Heart right ventricle (tissue), 16 donors: ENCODE data around the gene FRS2. TPM values are rescaled to one million over a fixed set of nuclear protein-coding genes. Genes with fewer than 3 reads are reported as not detected.

Experiments used
- ATAC-seq, 8 donors: fragments of 200-7000 bp; cut with Tn5 transposase; one replicate each; pipeline ENCODE4 v1.9.1; 2020; ENCODE audit warnings: mild to moderate bottlenecking in 8 of 8, moderate library complexity in 8 of 8, moderate number of reproducible peaks in 1 of 8
- DNase-seq, 2 donors: peaks; one replicate each; pipeline ENCODE4 v3.0.0-alpha.2; 2020
- H3K27ac ChIP-seq, 10 donors: fragments of 200-600 bp; sonication (generic) in 2 of 10; one replicate each; pipeline versions ENCODE4 v1.5.0 to v1.8.0; 2020 to 2022; ENCODE audit warnings: mild to moderate bottlenecking in 3 of 10
- H3K27me3 ChIP-seq, 7 donors: fragments of 200-600 bp; one replicate each; pipeline ENCODE4 v1.8.0; 2021 to 2022; ENCODE audit warnings: mild to moderate bottlenecking in 2 of 7
- H3K36me3 ChIP-seq, 9 donors: fragments of 200-600 bp; sonication (generic) in 1 of 9; one replicate each; pipeline versions ENCODE4 v1.5.0 to v1.8.0; 2020 to 2022; ENCODE audit warnings: mild to moderate bottlenecking in 2 of 9
- H3K4me1 ChIP-seq, 9 donors: fragments of 200-600 bp; sonication (generic) in 1 of 9; one replicate each; pipeline versions ENCODE4 v1.5.0 to v1.8.0; 2020 to 2022; ENCODE audit warnings: mild to moderate bottlenecking in 4 of 9
- H3K4me3 ChIP-seq, 10 donors: fragments of 200-600 bp; sonication (generic) in 2 of 10; one replicate each; pipeline versions ENCODE4 v1.5.0 to v1.8.0; 2020 to 2022; ENCODE audit warnings: mild to moderate bottlenecking in 7 of 10, moderate library complexity in 2 of 10
- H3K9me3 ChIP-seq, 11 donors: fragments of 200-600 bp in 10 of 11; sonication (generic) in 2 of 11; one replicate each; pipeline versions ENCODE4 v1.5.0 to v1.8.0; 2013 to 2022; ENCODE audit warnings: mild to moderate bottlenecking in 2 of 11, control low read depth in 1 of 11, moderate library complexity in 1 of 11
- CTCF ChIP-seq, 9 donors: fragments of 200-600 bp; sonication (generic) in 2 of 9; IDR thresholded peaks; one replicate each; pipeline versions ENCODE4 v1.5.0 to v1.8.0; 2021 to 2022; ENCODE audit warnings: antibody characterized with exemption in 9 of 9, mild to moderate bottlenecking in 5 of 9, moderate library complexity in 1 of 9
- WGBS, 2 donors: extraction: QIAGEN DNeasy Blood & Tissue Kit; methylation state at CpG; one replicate each; pipeline ENCODE4 v1.1.7; 2013; ENCODE audit warnings: inconsistent platforms in 1 of 2; 5-methylcytosine and 5-hydroxymethylcytosine counted together
- intact Hi-C, 10 donors: fragments of 100-400 bp; cut with DNase I; formaldehyde crosslinking; loops; one replicate each; pipeline versions ENCODE4 v1.11.1 to v1.14.2; 2022
- polyA plus RNA-seq, 2 donors: library from polyadenylated mRNA; stranded (reverse); fragments of 200-250 nt; gene quantifications; one replicate each; pipeline ENCODE4 v1.2.3, GENCODE V29; 2013
- total RNA-seq, 10 donors: library from RNA; stranded (reverse); fragmentation: NEBNext Ultra II Directional in 3 of 10; extraction: Animal tissue kit (Norgen Biotek cat#: 25700) in 3 of 10; gene quantifications; one replicate each; pipeline versions ENCODE4 v1.2.1 to v1.2.4, GENCODE V29; 2021 to 2023
- donor health status: Arrhythmogenic right ventricular cardiomyopathy.
- donor health status: ischemic (EF 13 %, LVEDD 7.1; RV severe dilation, severe dysfunction).
- donor health status: healthy with polysubstance abuse.
- donor health status: DM: no; HTN: yes; CAD: no.
- donor health status: DM: no; HTN: no; CAD: no.
- donor health status: ischemic (EF 25% LVEDD 6.9; RV normal size, moderate dysfunction).
- donor health status: ischemic (EF 25% LVEDD 5.7; RV mildly dilated, moderate dysfunction).
- donor health status: healthy.
- donor health status: DM: yes; HTN: yes; CAD: no.
- donor health status: Ischemic cardiomyopathy.
- donor health status: ischemic (EF 35%, LVEDD 5.7; RV mildly dilated, moderate dysfunction).
- donor health status: nonischemic (EF 11% LVEDD 7.7; RV severe dilation, severe dysfunction).
- donor health status: DM: yes; HTN: yes; CAD: no.
- donor health status: PGD.
- donor health status: ischemic (EF 29% LVEDD 5.4; RV normal size, mild dysfunction).
- donor health status: nonischemic (EF 23%, LVEDD 6.1; RV moderate dilation, normal function).

The FRS2 gene
- total and polyA plus RNA-seq, 12 donors: 2.9 to 26.0 (median 19.7) TPM

DNA sequence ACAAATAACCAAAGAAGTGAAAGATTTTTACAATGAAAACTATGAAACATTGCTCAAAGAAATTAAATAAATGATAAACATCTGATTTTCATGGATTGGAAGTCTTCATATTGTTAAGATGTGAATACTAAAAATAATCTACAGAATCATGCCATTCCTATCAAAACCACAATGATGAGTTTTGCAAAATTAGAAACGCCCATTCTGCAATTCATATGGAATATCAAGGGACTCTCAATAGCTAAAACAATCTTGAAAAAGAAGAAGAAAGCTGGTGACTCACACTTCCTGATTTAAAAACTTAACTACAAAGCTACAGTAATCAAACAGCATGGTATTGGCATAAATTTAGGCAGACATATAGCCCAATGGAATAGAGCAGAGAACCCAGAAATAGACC is 74.9 kb downstream of the FRS2 start:
- TF ChIP-seq CTCF (IDR thresholded peaks at IDR 0.05): no peak
- peaks cover 0 to 16% (median 0%) of the 10 kb centered on the region in 9 donors for H3K36me3 ChIP-seq
- intact Hi-C loops: no loop called here
- H3K4me1 ChIP-seq: no peaks in the 10 kb centered on the region
- 96 to 100% methylated on average over 1 of the region's 1 CpG for WGBS, 2 donors
- ATAC-seq (no peak), DNase-seq (no peak)
- H3K9me3 ChIP-seq: peaks cover 0 to 25% (median 0%) of the 10 kb centered on the region in 11 donors
- no peaks in the 10 kb centered on the region for H3K27me3 ChIP-seq
- H3K27ac ChIP-seq: no peak overlapping the region
- H3K4me3 ChIP-seq: no peak overlapping the region

- H3K27me3 ChIP-seq: no peaks in the 10 kb centered on the region
- intact Hi-C loops: no loop called here
- 96 to 98% methylated on average over 7 of the region's 7 CpGs for WGBS, 2 donors
- peaks cover 0 to 9% (median 0%) of the 10 kb centered on the region in 9 donors for H3K36me3 ChIP-seq
- TF ChIP-seq CTCF (IDR thresholded peaks at IDR 0.05): no peak
- no peak for DNase-seq
- H3K9me3 ChIP-seq: peaks cover 0 to 25% (median 0%) of the 10 kb centered on the region in 11 donors
- ATAC-seq: no peak
- no peaks in the 10 kb centered on the region for H3K4me1 ChIP-seq
- H3K4me3 ChIP-seq: no peak overlapping the region
- no peak overlapping the region for H3K27ac ChIP-seq
Observed at GRCh38 chr12:69546693-69547438, 76.7 kb downstream of the FRS2 start.

DNA sequence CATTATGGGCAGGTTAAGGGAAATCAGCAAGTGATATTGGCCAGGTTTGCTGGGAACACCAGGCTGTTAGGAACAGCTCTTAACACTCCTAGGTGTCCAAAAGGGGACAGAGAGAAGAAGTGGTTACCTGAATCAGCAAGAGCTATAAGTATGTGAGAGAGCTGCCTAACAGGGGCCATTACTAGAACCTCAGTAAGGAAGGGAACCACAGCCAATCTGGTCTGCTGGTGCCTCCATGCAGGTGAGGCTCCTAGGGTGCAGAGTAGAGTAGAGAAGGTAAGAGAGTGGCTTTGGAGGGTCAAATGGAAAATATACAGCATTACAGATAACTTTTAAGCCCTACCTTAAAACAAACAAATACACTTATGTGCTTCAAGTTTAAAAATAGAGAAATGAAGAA is 78.5 kb downstream of the FRS2 start:
- Histone ChIP-seq H3K27me3 (no peaks in the 10 kb centered on the region), H3K4me3 (no peak overlapping the region), H3K27ac (no peak overlapping the region), H3K9me3 (peaks cover 0 to 18% (median 0%) of the 10 kb centered on the region in 11 donors), H3K4me1 (peaks cover 0 to 4% (median 1%) of the 10 kb centered on the region in 9 donors), H3K36me3 (peaks cover 0 to 9% (median 0%) of the 10 kb centered on the region in 9 donors)
- ATAC-seq (no peak), DNase-seq (no peak)
- intact Hi-C loops: no loop called here
- TF ChIP-seq CTCF (IDR thresholded peaks at IDR 0.05): no peak

GRCh38 chr12:69550569-69551350 is 80.6 kb downstream of the FRS2 start:
- Histone ChIP-seq H3K4me1 (peaks cover 0 to 12% (median 3%) of the 10 kb centered on the region in 9 donors), H3K27ac (no peak overlapping the region), H3K36me3 (peaks cover 0 to 3% (median 0%) of the 10 kb centered on the region in 9 donors), H3K27me3 (no peaks in the 10 kb centered on the region), H3K9me3 (no peaks in the 10 kb centered on the region), H3K4me3 (no peak overlapping the region)
- intact Hi-C loops: no loop called here
- DNase-seq: no peak
- no peak for TF ChIP-seq CTCF (IDR thresholded peaks at IDR 0.05)
- 91 to 93% methylated on average over 8 of the region's 8 CpGs for WGBS, 2 donors
- no peak for ATAC-seq
